DND-41 (cell line): ENCODE results near the gene DGKI.

Experiments
- ATAC-seq: fragments of 200-7000 bp; cut with Tn5 transposase; 3 replicates; pipeline ENCODE4 v1.9.1; 2021; ENCODE audit warnings: low read depth; ENCODE audit not compliant: insufficient read depth
- DNase-seq: peaks from one replicate; pipeline ENCODE4 v3.0.0-alpha.2; 2020
- H2AFZ ChIP-seq: 2 replicates; pipeline ENCODE4 v1.6.0; 2012; ENCODE audit warnings: low read depth, low read length
- H3K27ac ChIP-seq: 2 replicates; pipeline ENCODE4 v1.5.1; 2012; ENCODE audit warnings: low read length, inconsistent platforms
- H3K27me3 ChIP-seq: fragments of 200-600 bp; sonication (generic); 2 replicates; pipeline ENCODE4 v1.6.0; 2012; ENCODE audit warnings: low read length, mild to moderate bottlenecking, inconsistent platforms; ENCODE audit not compliant: insufficient read depth, poor library complexity
- H3K36me3 ChIP-seq: 2 replicates; pipeline ENCODE4 v1.5.1; 2012; ENCODE audit warnings: low read length, inconsistent platforms; ENCODE audit not compliant: insufficient read depth
- H3K4me1 ChIP-seq: 2 replicates; pipeline ENCODE4 v1.5.1; 2012; ENCODE audit warnings: mild to moderate bottlenecking, low read length; ENCODE audit not compliant: insufficient read depth
- H3K4me2 ChIP-seq: 2 replicates; pipeline ENCODE4 v1.6.0; 2012; ENCODE audit warnings: mild to moderate bottlenecking, moderate library complexity, low read length, inconsistent platforms; ENCODE audit not compliant: insufficient read depth
- H3K4me3 ChIP-seq, 2 experiments: fragments of 200-600 bp in 1 of 2; shearing (Covaris generic) in 1 of 2; 2 replicates each; pipeline ENCODE4 v1.5.1; 2012 to 2016; ENCODE audit warnings: inconsistent platforms in 2 of 2, low read length in 2 of 2, mild to moderate bottlenecking in 2 of 2, low read depth in 1 of 2, moderate library complexity in 1 of 2
- H3K79me2 ChIP-seq: 2 replicates; pipeline ENCODE4 v1.6.0; 2012; ENCODE audit warnings: low read length, inconsistent platforms; ENCODE audit not compliant: insufficient read depth
- H3K9ac ChIP-seq: 2 replicates; pipeline ENCODE4 v1.6.0; 2012; ENCODE audit warnings: low read depth, mild to moderate bottlenecking, inconsistent platforms, low read length, moderate library complexity
- H3K9me3 ChIP-seq: 2 replicates; pipeline ENCODE4 v1.5.1; 2012; ENCODE audit warnings: low read length, moderate library complexity, mild to moderate bottlenecking, inconsistent platforms; ENCODE audit not compliant: insufficient read depth, severe bottlenecking
- H4K20me1 ChIP-seq: 2 replicates; pipeline ENCODE4 v1.6.0; 2012; ENCODE audit warnings: low read length; ENCODE audit not compliant: insufficient read depth
- CTCF ChIP-seq: IDR thresholded peaks from 2 replicates; pipeline ENCODE4 v1.5.1; 2012; ENCODE audit warnings: borderline replicate concordance, low read length, moderate library complexity, mild to moderate bottlenecking; ENCODE audit not compliant: poor library complexity, severe bottlenecking; ENCODE audit errors: extremely low read depth
- EZH2 ChIP-seq: IDR thresholded peaks from 3 replicates; pipeline ENCODE4 v1.6.1; 2012; ENCODE audit warnings: borderline replicate concordance, low read depth, mild to moderate bottlenecking, moderate library complexity, low read length, inconsistent platforms; ENCODE audit not compliant: severe bottlenecking

Gene DGKI

GRCh38 chr7:137576481-137576880, 270.3 kb downstream of the DGKI start:
- H3K9me3 ChIP-seq: no peaks in the 10 kb centered on the region
- ATAC-seq (no peak), DNase-seq (no peak)
- H3K36me3 ChIP-seq: no peaks in the 10 kb centered on the region
- H2AFZ ChIP-seq: no peak overlapping the region
- H3K79me2 ChIP-seq: no peaks in the 10 kb centered on the region
- no peak overlapping the region for H3K4me2 ChIP-seq
- no peaks in the 10 kb centered on the region for H3K27me3 ChIP-seq
- no peak overlapping the region for H3K27ac ChIP-seq
- no peak overlapping the region for H3K9ac ChIP-seq
- no peak for TF ChIP-seq EZH2
- no peak for TF ChIP-seq CTCF
- no peaks in the 10 kb centered on the region for H3K4me1 ChIP-seq
- H3K4me3 ChIP-seq: no peak overlapping the region
- H4K20me1 ChIP-seq: no peaks in the 10 kb centered on the region

DNA sequence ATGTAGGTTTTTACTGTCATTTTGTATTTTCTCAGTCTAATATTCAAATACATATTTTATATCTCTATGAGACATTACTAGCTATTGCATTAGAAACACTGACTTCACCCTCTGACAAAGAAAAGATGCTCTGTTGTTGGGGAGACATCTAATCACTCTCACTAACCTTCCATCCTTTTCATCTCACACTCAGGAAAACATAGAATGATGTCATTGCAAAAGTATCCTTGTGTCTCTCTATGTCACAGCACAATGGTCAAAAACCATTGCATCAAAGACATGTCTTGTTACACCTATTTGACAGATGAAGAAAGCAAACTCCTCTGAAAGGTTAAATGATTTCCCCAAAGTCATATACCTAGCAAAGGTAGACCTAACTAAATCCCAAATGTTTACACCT, 272.0 kb downstream of the DGKI start:
- Histone ChIP-seq H3K4me2 (no peak overlapping the region), H3K36me3 (no peaks in the 10 kb centered on the region), H3K79me2 (no peaks in the 10 kb centered on the region), H3K9me3 (no peaks in the 10 kb centered on the region), H3K27me3 (no peaks in the 10 kb centered on the region), H3K4me3 (no peak overlapping the region), H3K9ac (no peak overlapping the region), H4K20me1 (no peaks in the 10 kb centered on the region), H3K4me1 (no peaks in the 10 kb centered on the region), H2AFZ (no peak overlapping the region), H3K27ac (no peak overlapping the region)
- DNase-seq: no peak
- ATAC-seq: no peak
- TF ChIP-seq CTCF (no peak), EZH2 (no peak)

- TF ChIP-seq EZH2 (no peak), CTCF (no peak)
- no peak for DNase-seq
- Histone ChIP-seq H3K4me1 (no peaks in the 10 kb centered on the region), H3K4me2 (no peak overlapping the region), H2AFZ (no peak overlapping the region), H4K20me1 (no peaks in the 10 kb centered on the region), H3K79me2 (no peaks in the 10 kb centered on the region), H3K9ac (no peak overlapping the region), H3K27me3 (no peaks in the 10 kb centered on the region), H3K4me3 (no peak overlapping the region), H3K9me3 (no peaks in the 10 kb centered on the region), H3K27ac (no peak overlapping the region), H3K36me3 (no peaks in the 10 kb centered on the region)
- no peak for ATAC-seq
Measured at GRCh38 chr7:137572056-137572784, 274.6 kb downstream of the DGKI start.
